ENCODE results near the gene RIF1. TPM values are rescaled to one million over a fixed set of nuclear protein-coding genes. Genes with fewer than 3 reads are reported as not detected.

Gene RIF1
- total RNA-seq, 4 donors from 2014 or later: 10.8 to 43.2 (median 17.9) TPM

DNA sequence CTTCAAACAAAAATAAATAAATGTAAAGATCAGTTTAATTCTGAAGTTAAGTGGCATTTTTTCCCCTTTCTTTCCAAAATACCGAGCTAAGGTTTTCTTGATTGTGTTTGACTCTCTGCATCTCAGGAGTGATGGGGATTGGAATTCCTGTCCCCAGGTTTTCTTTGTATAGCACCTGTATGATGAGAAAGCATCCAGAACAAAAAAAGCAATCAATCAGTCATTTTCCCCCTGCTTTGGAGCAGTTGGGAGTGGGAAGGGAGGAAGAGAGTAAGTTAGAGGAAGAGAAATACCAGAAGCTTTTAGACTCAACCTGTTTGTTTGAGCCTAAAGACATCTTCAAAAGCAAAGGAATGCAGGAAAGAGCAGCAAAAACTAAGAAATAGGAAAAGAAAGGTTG lies 88.5 kb downstream of the RIF1 start:
- H3K36me3 ChIP-seq: no peaks in the 10 kb centered on the region

DNA sequence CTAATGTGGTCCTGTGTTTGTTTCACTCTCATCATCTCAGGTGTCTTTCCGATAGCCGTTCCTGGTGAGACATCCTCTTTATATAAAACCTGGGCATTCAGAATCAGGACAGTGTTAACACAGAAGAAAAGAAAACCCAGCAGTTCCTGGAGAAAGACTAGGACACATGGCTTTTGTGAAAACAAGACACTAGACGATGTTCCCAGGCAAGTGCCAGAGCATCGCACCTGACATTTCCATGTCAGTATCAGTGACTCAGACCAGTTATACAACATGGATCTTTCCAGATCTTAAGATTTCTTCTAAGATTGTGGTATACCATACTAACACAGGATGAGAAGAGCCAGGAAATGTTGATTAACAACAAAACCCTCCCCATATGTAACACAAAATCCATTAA lies 96.5 kb downstream of the RIF1 start:
- TF ChIP-seq, protein P1, sequence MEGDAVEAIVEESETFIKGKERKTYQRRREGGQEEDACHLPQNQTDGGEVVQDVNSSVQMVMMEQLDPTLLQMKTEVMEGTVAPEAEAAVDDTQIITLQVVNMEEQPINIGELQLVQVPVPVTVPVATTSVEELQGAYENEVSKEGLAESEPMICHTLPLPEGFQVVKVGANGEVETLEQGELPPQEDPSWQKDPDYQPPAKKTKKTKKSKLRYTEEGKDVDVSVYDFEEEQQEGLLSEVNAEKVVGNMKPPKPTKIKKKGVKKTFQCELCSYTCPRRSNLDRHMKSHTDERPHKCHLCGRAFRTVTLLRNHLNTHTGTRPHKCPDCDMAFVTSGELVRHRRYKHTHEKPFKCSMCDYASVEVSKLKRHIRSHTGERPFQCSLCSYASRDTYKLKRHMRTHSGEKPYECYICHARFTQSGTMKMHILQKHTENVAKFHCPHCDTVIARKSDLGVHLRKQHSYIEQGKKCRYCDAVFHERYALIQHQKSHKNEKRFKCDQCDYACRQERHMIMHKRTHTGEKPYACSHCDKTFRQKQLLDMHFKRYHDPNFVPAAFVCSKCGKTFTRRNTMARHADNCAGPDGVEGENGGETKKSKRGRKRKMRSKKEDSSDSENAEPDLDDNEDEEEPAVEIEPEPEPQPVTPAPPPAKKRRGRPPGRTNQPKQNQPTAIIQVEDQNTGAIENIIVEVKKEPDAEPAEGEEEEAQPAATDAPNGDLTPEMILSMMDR (IDR thresholded peaks at IDR 0.05): no peak
- no peak for TF ChIP-seq EP300 (IDR thresholded peaks at IDR 0.05; ENCODE audit: low read depth)
- TF ChIP-seq POLR2A (IDR thresholded peaks at IDR 0.05): no peak
- TF ChIP-seq POLR2AphosphoS5 (IDR thresholded peaks at IDR 0.05): no peak

More for the DNA sequence above, 88.5 kb downstream of the RIF1 start:
- no peaks in the 10 kb centered on the region for H3K27me3 ChIP-seq
- H3K27ac ChIP-seq: no peak overlapping the region
- in situ Hi-C loops (cut with MboI; ENCODE audit: low pct_ligation_motif_present in 1 of 4, low pct_unique_long_range_greater_than_20kb in 1 of 4, low sequenced_read_pairs in 3 of 4): no loop called here
- intact Hi-C loops (cut with DNase I; ENCODE audit: low total_unique reads): no loop called here
- H3K9me3 ChIP-seq: no peaks in the 10 kb centered on the region
- 96 to 100% methylated on average over 1 of the region's 1 CpG for WGBS, 2 donors (ENCODE audit: low coverage in 1 of 2)
- TF ChIP-seq POLR2A (IDR thresholded peaks at IDR 0.05) (no peak), EP300 (IDR thresholded peaks at IDR 0.05; ENCODE audit: low read depth) (no peak), POLR2AphosphoS5 (IDR thresholded peaks at IDR 0.05) (no peak)
- TF ChIP-seq, protein P1 (IDR thresholded peaks at IDR 0.05): no peak
- DNase-seq: no peak
- no peaks in the 10 kb centered on the region for H3K4me1 ChIP-seq
- H3K4me3 ChIP-seq: no peak overlapping the region

DNA sequence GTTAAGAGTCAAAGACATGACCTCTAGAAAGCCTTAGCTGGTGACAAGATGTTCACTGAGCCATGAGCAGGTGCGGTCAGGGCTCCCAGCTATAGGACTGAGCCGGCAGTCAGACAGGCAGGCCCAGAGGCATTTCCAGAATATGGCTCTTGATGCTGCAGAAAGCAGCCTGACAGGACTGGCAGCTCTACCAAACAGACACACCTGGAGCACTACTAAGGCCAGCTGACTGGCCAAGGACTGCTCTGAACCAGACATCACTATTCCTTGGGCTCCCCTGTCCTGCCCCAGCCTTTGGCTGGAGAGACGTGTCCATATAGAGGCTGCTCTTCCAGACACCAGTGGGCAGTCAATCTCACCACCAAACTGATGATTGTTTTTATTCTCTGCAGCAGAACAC lies 98.8 kb downstream of the RIF1 start:
- no peak overlapping the region for H3K4me3 ChIP-seq
- intact Hi-C loops (cut with DNase I; ENCODE audit: low total_unique reads) (no loop called here), in situ Hi-C loops (cut with MboI; ENCODE audit: low pct_ligation_motif_present in 1 of 4, low pct_unique_long_range_greater_than_20kb in 1 of 4, low sequenced_read_pairs in 3 of 4) (no loop called here)
- H3K27me3 ChIP-seq: no peaks in the 10 kb centered on the region
- no peaks in the 10 kb centered on the region for H3K9me3 ChIP-seq
- 79 to 100% methylated on average over 1 to 3 of the region's 3 CpGs for WGBS, 2 donors (ENCODE audit: low coverage in 1 of 2)
- DNase-seq: no peak
- TF ChIP-seq, protein P1 (IDR thresholded peaks at IDR 0.05): no peak
- no peak for TF ChIP-seq POLR2AphosphoS5 (IDR thresholded peaks at IDR 0.05)
- no peak for TF ChIP-seq EP300 (IDR thresholded peaks at IDR 0.05; ENCODE audit: low read depth)
- no peak for TF ChIP-seq POLR2A (IDR thresholded peaks at IDR 0.05)
- no peak overlapping the region for H3K27ac ChIP-seq
- no peaks in the 10 kb centered on the region for H3K36me3 ChIP-seq
- no peaks in the 10 kb centered on the region for H3K4me1 ChIP-seq

More for the DNA sequence above, 96.5 kb downstream of the RIF1 start:
- H3K27ac ChIP-seq: no peak overlapping the region
- no peak for DNase-seq
- H3K9me3 ChIP-seq: no peaks in the 10 kb centered on the region
- H3K4me1 ChIP-seq: no peaks in the 10 kb centered on the region
- WGBS, 2 donors (ENCODE audit: low coverage in 1 of 2): 97 to 98% methylated on average over 4 of the region's 4 CpGs
- H3K4me3 ChIP-seq: no peak overlapping the region
- intact Hi-C loops (cut with DNase I; ENCODE audit: low total_unique reads): no loop called here
- no peaks in the 10 kb centered on the region for H3K27me3 ChIP-seq
- no peaks in the 10 kb centered on the region for H3K36me3 ChIP-seq
- in situ Hi-C loops (cut with MboI; ENCODE audit: low pct_ligation_motif_present in 1 of 4, low pct_unique_long_range_greater_than_20kb in 1 of 4, low sequenced_read_pairs in 3 of 4): no loop called here

DNA sequence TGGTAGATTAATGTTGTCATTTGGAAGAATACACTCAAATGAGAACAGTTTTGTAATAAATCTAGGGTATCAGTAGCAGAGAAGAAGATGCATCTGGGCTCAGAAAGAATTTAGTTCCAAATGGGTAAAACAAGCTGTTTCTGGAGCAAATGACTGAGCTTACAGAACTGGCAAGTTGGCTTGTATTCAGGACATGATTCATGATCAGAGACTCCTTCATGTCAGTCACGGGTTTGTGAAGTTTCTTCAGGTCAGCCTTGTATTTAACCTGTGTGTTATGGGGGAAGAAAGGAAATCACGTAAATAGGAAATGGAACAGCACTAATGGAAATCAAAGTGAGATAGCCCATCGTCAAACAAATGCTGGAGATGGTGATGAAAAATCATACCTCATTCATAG lies 109.1 kb downstream of the RIF1 start:
- no peaks in the 10 kb centered on the region for H3K4me1 ChIP-seq
- WGBS, 2 donors (ENCODE audit: low coverage in 1 of 2): 89 to 93% methylated on average over 3 of the region's 3 CpGs
- TF ChIP-seq, protein P1 (IDR thresholded peaks at IDR 0.05): no peak
- no peak for TF ChIP-seq POLR2A (IDR thresholded peaks at IDR 0.05)
- TF ChIP-seq POLR2AphosphoS5 (IDR thresholded peaks at IDR 0.05): no peak
- TF ChIP-seq EP300 (IDR thresholded peaks at IDR 0.05; ENCODE audit: low read depth): no peak
- intact Hi-C loops (cut with DNase I; ENCODE audit: low total_unique reads) (no loop called here), in situ Hi-C loops (cut with MboI; ENCODE audit: low pct_ligation_motif_present in 1 of 4, low pct_unique_long_range_greater_than_20kb in 1 of 4, low sequenced_read_pairs in 3 of 4) (no loop called here)
- DNase-seq: no peak
- no peaks in the 10 kb centered on the region for H3K9me3 ChIP-seq
- no peaks in the 10 kb centered on the region for H3K36me3 ChIP-seq
- no peak overlapping the region for H3K4me3 ChIP-seq
- no peak overlapping the region for H3K27ac ChIP-seq
- H3K27me3 ChIP-seq: no peaks in the 10 kb centered on the region

Data from transverse colon (tissue), 4 donors.